NCI-H1105 (cell line): ENCODE results near the gene APOE.
A peak's percentile ranks its signal among the peaks of the same experiment; 100 is the strongest.
"Not testable (repeated sequence)": the region's sequence is repeated elsewhere in the genome, so short reads cannot be mapped to it uniquely, and the experiment has no call there.

Source experiments
- DNase-seq: peaks from one replicate; lab custom pipeline; 2025; lab: John Stamatoyannopoulos, UW

The APOE gene

DNA sequence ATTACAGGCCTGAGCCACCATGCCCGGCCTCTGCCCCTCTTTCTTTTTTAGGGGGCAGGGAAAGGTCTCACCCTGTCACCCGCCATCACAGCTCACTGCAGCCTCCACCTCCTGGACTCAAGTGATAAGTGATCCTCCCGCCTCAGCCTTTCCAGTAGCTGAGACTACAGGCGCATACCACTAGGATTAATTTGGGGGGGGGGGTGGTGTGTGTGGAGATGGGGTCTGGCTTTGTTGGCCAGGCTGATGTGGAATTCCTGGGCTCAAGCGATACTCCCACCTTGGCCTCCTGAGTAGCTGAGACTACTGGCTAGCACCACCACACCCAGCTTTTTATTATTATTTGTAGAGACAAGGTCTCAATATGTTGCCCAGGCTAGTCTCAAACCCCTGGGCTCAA, 4.2 kb downstream of the APOE start:
- DNase-seq: no peak

DNA sequence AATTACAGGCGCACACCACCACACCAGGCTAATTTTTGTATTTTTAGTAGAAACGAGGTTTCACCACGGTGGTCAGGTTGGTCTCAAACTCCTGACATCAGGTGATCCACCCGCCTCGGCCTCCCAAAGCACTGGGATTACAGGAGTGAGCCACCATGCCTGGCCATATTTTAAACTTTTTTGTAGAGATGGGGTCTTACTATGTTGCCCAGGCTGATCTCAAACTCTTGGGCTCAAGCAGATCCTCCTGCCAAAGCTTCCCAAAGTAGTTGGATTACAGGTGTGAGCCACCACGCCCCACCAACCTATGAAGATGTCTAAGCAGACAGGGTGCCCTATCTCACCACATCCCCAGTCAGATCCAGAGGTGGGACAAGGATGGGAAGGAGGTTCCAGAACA, 6.3 kb downstream of the APOE start:
- DNase-seq: not testable (repeated sequence)

DNA sequence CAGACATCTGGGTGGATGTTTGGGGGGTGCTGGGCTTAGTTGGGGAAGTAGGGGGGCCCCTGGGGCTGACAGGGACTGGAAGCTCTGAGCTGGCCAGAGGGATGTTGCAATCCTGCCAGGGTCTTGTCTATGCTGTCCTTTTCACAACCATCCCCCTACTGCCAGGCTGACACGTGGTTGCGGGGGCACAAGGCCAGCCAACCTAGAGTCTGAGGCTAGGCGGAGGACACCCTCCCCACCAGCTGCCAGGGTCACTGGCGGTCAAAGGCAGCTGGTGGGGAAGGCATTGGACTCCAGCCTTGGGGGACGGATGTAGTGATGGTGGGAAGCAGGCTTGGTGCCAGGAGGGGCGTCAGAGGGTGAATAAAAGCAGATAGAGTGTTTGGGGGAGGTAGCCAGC, 7.3 kb downstream of the APOE start:
- DNase-seq: no peak

DNA sequence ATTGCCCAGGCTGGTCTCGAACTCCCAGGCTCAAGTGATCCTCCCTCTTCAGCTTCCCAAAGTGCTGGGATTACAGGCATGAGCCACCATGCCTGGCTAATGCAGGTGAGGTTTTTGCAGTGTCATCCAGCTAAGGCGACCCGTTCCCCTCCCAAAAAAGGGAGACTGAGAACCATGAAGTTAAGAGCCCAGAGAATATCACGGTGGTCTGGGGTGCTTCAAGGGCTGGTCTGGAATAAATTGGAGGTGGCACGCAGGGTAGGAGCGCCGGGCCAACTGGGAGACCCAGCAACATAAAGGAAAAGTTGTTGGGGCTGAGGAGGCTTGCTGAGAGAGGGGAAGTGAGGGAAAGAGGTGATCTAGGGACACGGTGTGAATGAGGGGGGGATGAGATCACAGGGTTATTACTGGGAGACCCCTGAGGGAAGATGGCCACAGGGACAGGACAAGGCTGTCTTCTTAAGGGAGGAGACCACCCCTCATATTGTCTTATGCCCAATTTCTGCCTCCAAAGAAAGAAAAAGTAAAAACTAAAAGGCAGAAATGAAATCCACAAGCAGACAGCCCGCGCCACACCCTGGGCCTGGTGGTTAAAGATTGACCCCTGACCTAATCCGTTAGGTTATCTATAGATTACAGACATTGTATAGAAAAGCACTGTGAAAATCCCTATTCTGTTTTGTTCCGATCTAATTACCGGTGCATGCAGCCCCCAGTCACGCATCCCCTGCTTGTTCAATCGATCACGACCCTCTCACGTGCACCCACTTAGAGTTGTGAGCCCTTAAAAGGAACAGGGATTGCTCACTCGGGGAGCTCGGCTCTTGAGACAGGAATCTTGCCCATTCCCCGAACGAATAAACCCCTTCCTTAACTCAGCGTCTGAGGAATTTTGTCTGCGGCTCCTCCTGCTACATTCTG, 8.2 kb downstream of the APOE start:
- DNase-seq: not testable (repeated sequence)

DNA sequence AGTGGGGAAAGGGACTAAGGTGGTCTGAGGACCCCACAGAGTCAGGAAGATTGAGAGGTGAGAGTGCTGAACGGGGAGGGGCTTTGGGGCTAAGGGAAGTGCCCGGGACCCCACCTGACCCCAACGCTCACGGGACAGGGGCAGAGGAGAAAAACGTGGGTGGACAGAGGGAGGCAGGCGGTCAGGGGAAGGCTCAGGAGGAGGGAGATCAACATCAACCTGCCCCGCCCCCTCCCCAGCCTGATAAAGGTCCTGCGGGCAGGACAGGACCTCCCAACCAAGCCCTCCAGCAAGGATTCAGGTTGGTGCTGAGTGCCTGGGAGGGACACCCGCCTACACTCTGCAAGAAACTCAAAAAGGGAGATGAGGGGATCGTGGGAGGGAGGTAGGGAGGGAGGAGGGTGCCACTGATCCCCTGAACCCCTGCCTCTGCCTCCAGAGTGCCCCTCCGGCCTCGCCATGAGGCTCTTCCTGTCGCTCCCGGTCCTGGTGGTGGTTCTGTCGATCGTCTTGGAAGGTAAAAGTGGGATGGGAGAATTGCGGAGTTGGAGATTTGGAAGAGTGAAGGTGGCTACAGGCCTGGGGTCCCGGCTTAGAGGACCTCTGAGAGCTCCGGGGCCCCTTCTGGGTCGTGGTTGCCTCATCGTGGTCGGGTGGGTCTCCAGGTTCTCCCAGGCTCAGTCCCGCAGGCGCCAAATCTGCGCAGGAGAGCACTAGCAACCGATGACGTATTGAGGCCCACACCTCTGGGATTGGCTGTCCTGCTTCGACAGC, 9.0 kb downstream of the APOE start, which contains the start of gene APOC1:
APOC1 (plus strand) TSS at position 176 of the 774 bp plus-strand sequence; CDS start at position 460, 284 bp downstream.
- peak; percentile 76 for DNase-seq

DNA sequence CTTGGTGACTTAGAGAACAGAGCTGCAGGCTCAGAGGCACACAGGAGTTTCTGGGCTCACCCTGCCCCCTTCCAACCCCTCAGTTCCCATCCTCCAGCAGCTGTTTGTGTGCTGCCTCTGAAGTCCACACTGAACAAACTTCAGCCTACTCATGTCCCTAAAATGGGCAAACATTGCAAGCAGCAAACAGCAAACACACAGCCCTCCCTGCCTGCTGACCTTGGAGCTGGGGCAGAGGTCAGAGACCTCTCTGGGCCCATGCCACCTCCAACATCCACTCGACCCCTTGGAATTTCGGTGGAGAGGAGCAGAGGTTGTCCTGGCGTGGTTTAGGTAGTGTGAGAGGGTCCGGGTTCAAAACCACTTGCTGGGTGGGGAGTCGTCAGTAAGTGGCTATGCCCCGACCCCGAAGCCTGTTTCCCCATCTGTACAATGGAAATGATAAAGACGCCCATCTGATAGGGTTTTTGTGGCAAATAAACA, 18.7 kb downstream of the APOE start:
- no peak for DNase-seq

DNA sequence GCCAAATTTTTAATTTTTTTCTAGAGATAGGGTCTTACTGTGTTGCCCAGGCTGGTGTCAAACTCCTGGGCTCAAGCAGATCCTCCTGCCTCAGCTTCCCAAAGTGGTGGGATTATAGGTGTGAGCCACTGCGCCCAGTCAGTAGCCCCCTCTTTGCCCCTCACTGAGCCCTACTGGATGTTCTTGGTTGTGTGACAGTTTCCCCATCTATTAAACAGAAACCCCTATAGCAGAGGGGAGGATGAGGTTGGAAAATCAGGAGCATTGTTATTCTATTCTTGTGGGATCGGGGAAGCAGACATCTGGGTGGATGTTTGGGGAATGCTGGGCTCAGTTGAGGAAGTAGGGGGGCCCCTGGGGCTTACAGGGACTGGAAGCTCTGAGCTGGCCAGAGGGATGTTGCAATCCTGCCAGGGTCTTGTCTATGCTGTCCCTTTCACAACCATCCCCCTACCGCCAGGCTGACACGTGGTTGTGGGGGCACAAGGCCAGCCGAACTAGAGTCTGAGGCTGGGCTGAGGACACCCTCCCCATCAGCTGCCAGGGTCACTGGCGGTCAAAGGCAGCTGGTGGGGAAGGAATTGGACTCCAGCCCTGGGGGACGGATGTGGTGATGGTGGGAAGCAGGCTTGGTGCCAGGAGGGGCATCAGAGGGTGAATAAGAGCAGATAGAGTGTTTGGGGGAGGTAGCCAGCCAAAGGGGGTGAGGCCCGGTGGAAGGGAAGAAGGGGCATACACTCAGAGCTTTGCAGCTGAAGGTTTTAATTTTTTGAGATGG, 19.7 kb downstream of the APOE start:
- DNase-seq: no peak

DNA sequence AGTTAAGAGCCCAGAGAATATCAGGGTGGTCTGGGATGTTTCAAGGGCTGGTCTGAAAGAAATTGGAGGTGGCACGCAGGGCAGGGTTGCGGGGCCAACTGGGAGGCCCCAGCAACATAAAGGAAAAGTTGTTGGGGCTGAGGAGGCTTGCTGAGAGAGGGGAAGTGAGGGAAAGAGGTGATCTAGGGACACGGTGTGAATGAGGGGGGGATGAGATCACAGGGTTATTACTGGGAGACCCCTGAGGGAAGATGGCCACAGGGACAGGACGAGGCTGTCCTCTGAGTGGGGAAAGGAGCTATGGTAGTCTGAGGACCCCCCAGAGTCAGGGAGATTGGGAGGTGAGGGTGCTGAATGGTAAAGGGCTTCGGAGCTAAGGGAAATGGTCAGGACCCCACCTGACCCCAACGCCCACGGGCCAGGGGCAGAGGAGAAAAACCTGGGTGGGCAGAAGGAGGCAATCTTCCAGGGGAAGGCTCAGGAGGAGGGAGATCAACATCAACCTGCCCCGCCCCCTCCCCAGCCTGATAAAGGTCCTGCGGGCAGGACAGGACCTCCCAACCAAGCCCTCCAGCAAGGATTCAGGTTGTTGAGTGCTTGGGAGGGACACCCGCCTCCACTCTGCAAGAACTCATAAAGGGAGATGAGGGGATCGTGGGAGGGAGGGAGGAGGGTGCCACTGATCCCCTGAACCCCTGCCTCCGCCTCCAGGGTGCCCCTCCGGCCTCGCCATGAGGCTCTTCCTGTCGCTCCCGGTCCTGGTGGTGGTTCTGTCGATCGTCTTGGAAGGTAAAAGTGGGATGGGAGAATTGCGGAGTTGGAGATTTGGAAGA, 20.9 kb downstream of the APOE start:
- not testable (repeated sequence) for DNase-seq

DNA sequence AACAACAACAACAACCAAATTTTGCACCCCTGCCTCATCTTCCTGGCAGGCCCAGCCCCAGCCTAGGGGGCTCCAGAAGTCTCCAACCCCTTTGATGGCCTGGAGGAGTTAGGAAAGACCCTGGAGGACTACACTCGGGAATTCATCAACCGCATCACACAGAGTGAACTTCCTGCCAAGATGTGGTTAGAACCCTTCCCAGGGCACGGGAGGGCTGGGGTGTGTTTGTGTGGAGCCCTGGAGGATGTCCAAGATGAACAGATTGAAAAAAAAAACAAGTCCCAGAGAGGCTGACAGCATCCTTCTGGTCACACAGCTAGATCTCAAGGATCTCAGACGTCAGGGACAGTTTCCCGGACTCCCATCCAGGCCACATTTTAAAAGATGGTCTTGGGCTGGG, 22.1 kb downstream of the APOE start:
- no peak for DNase-seq

DNA sequence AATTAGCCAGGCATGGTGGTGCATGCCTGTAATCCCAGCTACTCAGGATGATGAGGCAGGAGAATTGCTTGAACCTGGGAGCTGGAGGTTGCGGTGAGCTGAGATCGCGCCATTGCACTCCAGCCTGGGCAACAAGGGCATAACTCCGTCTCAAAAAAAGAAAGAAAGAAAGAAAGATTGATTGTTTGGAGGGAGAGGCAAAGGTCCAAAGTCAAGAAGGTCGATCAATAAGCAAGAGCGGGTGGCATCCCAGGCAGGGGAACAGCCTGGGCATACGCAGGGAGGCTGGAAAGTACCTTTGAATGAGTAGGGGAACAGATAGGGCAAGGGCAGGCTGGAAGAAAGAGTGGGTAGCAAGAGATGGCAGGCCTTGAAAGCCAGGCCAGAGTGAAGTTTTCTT, 24.5 kb downstream of the APOE start:
- DNase-seq: no peak

DNA sequence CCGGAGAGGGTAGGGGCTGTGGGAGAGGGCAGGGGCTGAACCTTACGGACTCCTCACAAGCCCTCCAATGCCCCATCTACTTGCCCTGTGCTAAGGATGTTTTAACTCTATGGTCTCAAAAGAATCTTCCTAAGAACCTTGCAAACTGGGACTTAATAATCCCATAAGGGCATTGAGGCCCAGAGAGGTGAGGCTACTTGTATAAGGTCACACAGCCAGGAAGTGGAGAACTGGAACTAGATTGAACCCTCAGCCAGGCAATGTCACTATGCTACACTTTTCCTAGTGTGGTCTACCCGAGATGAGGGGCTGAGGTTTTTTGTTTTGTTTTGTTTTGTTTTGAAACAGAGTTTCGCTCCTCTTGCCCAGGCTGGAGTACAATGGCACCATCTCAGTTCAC, 25.9 kb downstream of the APOE start:
- DNase-seq: no peak

DNA sequence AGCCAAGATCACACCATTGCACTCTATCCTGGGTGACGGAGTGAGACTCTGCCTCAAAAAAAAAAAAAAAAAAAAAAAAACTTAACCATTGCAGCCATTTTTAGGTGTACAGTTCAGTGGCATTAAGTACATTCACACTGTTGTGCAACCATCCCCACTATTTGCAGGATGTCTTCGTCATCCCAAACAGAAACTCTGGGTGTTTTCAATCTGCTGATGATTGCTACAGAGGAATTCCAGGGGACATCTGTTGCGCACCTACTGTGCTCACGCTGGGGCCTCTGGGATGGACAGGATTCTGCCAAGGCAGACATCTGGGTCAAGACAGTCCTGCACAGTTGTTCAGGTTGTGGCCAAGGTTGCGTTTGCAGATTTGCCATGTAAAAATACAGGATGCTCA, 34.1 kb downstream of the APOE start:
- DNase-seq: no peak

DNA sequence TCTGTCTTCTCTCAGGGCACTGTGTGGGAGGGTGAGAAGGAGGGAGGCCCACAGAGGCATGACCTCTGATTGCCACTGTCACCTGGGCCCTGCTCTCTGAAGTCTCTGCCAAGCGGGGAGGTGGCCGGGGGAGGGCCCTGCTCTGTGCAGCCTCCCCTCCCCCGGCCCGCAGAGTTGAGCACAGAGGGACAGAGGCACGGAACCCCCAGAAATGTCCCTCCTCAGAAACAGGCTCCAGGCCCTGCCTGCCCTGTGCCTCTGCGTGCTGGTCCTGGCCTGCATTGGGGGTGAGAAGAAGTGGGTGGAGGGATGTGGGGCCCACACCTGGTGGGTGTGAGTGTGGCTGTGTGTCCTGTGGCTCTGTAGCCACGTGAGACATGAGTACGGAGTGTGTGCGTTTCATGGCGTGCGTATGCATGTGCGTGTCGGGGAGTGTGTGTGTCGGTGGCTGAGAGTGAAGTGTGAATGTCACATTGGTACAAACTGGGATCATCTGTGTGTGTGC, 36.5 kb downstream of the APOE start, which contains the start of gene APOC4:
APOC4 (plus strand) TSS at position 171 of the 505 bp plus-strand sequence; CDS start at position 212, 41 bp downstream.
- no peak for DNase-seq

DNA sequence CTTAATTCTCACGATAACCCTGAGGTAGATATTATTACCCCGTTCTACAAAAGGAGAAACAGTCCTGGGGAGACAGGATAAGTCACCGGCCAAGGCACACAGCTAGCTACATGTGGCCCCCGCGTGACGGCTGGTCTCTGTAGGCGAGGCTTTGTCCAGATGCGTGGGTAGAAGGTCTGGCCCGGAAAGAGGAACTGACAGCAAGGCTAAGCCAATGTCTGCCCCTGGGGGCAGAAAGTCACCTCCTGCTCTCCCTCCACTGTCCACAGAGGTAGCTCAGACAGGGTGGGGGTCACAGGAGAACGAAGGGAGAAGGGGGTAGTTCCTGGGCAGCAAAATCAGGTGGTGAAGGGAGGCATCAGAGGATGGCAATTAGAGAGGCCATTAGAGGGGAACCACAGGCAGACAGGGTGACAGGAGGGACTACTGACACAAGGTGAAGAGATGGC, 38.2 kb downstream of the APOE start:
- no peak for DNase-seq

DNA sequence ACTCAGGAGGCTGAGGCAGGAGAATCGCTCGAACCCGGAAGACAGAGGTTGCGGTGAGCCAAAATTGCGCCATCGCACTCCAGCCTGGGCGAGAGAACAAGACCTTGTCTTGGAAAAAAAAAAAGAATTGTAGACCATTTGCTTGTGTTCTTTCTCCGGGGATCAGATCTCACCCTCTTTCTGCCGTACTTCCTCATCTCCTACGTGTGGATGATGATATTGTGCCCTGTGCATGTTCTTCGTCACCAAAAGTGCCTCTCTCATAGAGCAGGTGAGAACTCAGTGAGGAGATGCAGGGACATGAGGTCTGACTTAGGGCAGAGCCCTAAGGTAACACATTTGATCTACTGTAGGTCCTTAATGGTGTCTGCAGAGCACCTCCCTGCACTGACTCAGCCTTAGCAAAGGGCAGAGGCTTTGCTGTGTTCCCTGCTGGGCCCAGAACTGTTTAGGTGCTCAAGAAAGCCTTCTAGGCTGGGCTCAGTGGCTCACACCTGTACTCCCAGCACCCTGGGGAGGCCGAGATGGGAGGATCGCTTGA, 41.5 kb downstream of the APOE start:
- DNase-seq: no peak

DNA sequence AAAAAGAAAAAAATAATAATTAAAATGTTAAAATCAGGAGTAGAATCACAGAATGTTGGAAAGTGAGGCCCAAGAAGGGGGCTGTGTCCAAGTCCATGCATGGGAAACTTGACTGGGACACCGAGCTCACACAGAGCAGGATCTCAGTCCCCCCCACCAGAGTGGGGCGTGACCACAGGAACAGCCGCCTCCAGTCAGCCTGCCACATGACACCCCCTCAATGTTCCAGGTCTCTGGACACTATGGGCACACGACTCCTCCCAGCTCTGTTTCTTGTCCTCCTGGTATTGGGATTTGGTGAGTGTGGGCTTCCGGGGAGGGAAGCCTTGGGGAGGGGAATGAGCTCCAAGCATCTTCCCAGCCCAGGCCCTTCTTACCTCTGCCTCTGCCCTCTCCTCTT, 42.6 kb downstream of the APOE start:
- no peak for DNase-seq

DNA sequence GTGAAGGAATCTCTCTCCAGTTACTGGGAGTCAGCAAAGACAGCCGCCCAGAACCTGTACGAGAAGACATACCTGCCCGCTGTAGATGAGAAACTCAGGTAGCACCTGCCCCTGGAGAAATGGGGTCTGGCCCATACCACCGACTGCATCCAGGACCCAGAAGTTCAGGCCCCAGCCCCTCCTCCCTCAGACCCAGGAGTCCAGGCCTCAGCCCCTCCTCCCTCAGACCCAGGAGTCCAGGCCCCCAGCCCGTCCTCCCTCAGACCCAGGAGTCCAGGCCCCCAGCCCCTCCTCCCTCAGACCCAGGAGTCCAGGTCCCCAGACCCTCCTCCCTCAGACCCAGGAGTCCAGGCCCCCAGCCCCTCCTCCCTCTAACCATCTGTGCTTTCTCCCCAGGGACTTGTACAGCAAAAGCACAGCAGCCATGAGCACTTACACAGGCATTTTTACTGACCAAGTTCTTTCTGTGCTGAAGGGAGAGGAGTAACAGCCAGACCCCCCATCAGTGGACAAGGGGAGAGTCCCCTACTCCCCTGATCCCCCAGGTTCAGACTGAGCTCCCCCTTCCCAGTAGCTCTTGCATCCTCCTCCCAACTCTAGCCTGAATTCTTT, 43.3 kb downstream of the APOE start:
- DNase-seq: no peak

DNA sequence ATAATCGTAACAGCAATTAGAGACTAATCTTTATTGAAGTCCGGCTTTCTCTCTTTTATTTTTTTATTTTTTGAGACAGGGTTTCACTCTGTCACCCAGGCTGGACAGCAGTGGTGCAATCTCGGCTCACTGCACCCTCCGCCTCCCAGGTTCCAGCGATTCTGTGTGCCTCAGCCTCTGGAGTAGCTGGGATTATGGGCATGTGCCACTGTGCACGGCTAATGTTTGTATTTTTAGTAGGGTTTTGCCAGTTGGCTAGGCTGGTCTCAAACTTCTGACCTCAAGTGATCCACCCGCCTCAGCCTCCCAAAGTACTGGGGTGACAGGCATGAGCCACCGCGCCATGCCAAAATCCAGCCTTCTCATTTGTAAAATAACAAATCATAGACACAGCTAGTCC, 44.0 kb downstream of the APOE start:
- no peak for DNase-seq

DNA sequence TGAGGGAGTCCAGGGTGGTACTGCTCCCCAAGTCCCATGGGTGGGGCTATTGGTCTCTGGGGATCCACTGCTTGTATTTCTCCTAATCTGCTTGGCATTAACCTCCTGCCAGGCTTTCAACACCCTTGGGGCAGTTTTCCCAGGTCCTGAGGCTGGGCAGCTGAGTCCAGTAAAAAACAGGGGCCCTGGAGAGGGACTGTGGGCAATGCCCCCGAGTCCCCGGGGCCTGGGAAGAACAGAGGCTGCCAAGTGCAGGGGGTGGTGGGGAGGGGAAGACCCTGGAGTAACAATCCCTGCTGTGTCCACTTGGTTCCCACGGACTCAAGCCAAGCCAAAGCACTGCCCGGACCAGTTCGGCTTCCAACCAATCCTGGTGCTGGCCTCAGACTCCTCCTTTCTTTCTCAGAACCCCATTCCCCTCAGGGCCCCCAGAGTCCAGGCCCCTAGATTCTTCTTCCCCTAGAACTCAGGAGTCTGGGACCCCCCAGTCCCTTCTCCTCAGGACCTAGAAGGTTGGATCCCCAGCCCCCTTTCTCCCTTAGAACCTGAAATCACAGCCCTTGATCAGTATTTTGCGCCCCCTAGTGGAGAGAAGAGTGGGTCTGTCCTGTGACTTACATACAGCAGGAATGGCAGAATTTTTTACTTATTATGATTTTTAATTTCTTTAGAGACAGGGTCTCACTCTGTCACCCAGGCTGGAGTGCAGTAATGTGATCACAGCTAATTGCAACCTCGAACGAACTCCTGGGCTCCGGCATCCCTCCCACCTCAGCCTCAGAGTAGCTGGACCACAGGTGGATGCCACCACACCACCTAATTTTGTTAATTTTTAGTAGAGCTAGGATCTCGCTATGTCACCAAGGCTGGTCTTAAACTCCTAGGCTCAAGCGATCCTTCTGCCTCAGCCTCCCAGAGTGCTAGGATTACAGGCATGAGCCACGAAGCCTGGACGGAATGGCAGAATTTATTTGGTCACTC, 45.9 kb downstream of the APOE start:
- DNase-seq: peak; percentile 68
